DMS53 (cell line): Measurements from ENCODE around the gene PHLDA1.
"Not testable (repeated sequence)": the region's sequence is repeated elsewhere in the genome, so short reads cannot be mapped to it uniquely, and the experiment has no call there.

Source experiments
- DNase-seq: peaks from one replicate; lab custom pipeline; 2025; lab: John Stamatoyannopoulos, UW

PHLDA1 gene

GRCh38 chr12:76018672-76019071 lies 12.9 kb downstream of the PHLDA1 start:
- no peak for DNase-seq

GRCh38 chr12:76018111-76018510 lies 13.5 kb downstream of the PHLDA1 start:
- no peak for DNase-seq

- DNase-seq: no peak
Observed at GRCh38 chr12:76014007-76014406, 17.6 kb downstream of the PHLDA1 start.

- no peak for DNase-seq
Observed at GRCh38 chr12:76013603-76014002, 18.0 kb downstream of the PHLDA1 start.

GRCh38 chr12:76012644-76013043 lies 18.9 kb downstream of the PHLDA1 start:
- no peak for DNase-seq

GRCh38 chr12:76010732-76011458 lies 20.7 kb downstream of the PHLDA1 start:
- peak; percentile 41 for DNase-seq

- DNase-seq: no peak
Observed at GRCh38 chr12:76008428-76008827, 23.1 kb downstream of the PHLDA1 start.

- DNase-seq: no peak
Observed at GRCh38 chr12:76007640-76008039, 23.9 kb downstream of the PHLDA1 start.

- peak; percentile 62 for DNase-seq
Observed at GRCh38 chr12:76006028-76006925, 25.3 kb downstream of the PHLDA1 start.

- no peak for DNase-seq
Observed at GRCh38 chr12:76003355-76003638, 28.3 kb downstream of the PHLDA1 start.

GRCh38 chr12:76002598-76003354 lies 28.8 kb downstream of the PHLDA1 start:
- DNase-seq: no peak

GRCh38 chr12:75998292-75999063 lies 33.1 kb downstream of the PHLDA1 start:
- DNase-seq: no peak

GRCh38 chr12:75997658-75998057 lies 33.9 kb downstream of the PHLDA1 start:
- no peak for DNase-seq

GRCh38 chr12:75996861-75997447 lies 34.6 kb downstream of the PHLDA1 start:
- DNase-seq: no peak

- DNase-seq: peak; percentile 38
Observed at GRCh38 chr12:75995691-75996090, 35.9 kb downstream of the PHLDA1 start.

- no peak for DNase-seq
Observed at GRCh38 chr12:75994069-75994740, 37.4 kb downstream of the PHLDA1 start.

GRCh38 chr12:75991753-75992152 lies 39.8 kb downstream of the PHLDA1 start:
- DNase-seq: no peak

GRCh38 chr12:75990189-75990912 lies 41.2 kb downstream of the PHLDA1 start:
- peak; percentile 55 for DNase-seq

GRCh38 chr12:75987709-75988108 lies 43.9 kb downstream of the PHLDA1 start:
- not testable (repeated sequence) for DNase-seq
